Endothelial cell (in vitro differentiated cells): ENCODE results near the gene APCDD1. TPM values are rescaled to one million over a fixed set of nuclear protein-coding genes. Genes with fewer than 3 reads are reported as not detected.

Experiments
- DNase-seq: peaks from one replicate; pipeline ENCODE4 v3.0.0; 2021; ENCODE audit warnings: low spot score
- H3K27ac Mint-ChIP-seq: one replicate; pipeline ENCODE4 v1.8.0; 2021; ENCODE audit warnings: mixed read lengths, inconsistent platforms; ENCODE audit not compliant: unreplicated experiment
- H3K27me3 Mint-ChIP-seq: one replicate; pipeline ENCODE4 v1.8.0; 2021; ENCODE audit warnings: mild to moderate bottlenecking, moderate library complexity, mixed read lengths, inconsistent platforms; ENCODE audit not compliant: unreplicated experiment
- H3K36me3 Mint-ChIP-seq: one replicate; pipeline ENCODE4 v1.8.0; 2021; ENCODE audit warnings: mild to moderate bottlenecking, low read depth, mixed read lengths, inconsistent platforms; ENCODE audit not compliant: unreplicated experiment
- H3K4me1 Mint-ChIP-seq: one replicate; pipeline ENCODE4 v1.8.0; 2021; ENCODE audit warnings: mild to moderate bottlenecking, mixed read lengths, inconsistent platforms; ENCODE audit not compliant: unreplicated experiment
- H3K4me3 Mint-ChIP-seq: one replicate; pipeline ENCODE4 v1.8.0; 2021; ENCODE audit warnings: mild to moderate bottlenecking, mixed read lengths, inconsistent platforms; ENCODE audit not compliant: unreplicated experiment
- H3K9me3 Mint-ChIP-seq: one replicate; pipeline ENCODE4 v1.8.0; 2021; ENCODE audit warnings: mixed read lengths, inconsistent platforms; ENCODE audit not compliant: unreplicated experiment
- total RNA-seq: library from RNA; stranded (reverse); fragmentation: NEBNext Ultra II Directional; extraction: Animal tissue kit (Norgen Biotek cat#: 25700); gene quantifications from one replicate; pipeline ENCODE4 v1.2.1, GENCODE V29; 2021; ENCODE audit not compliant: unreplicated experiment
- TF ChIP-seq, protein P1 (sequence below): fragments of 200-600 bp; sonication (generic); IDR thresholded peaks from one replicate; pipeline ENCODE4 v1.5.0; 2021; ENCODE audit warnings: antibody characterized with exemption; ENCODE audit not compliant: unreplicated experiment

The APCDD1 gene
- total RNA-seq, 1 donor from 2014 or later: 3.1 TPM

DNA sequence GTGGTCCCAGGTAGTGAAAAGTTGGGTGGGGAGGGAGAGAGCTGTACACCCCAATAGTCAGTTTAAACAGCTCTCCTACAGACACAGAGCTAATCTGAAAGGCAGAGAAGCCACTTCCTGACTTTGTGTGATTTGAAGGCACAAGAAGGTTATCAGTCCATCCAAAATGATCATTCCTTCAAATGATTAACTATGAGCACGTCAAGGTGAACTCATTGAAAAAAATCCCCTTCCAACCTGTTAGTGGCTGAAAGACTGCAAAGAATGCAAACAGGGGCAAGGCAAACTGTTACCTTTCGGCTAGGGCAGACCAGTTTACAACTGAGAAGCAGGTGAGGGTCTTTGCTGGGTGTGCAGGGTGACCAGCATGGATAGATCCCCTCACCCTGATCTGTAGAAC lies 22.8 kb upstream of the APCDD1 start:
- TF ChIP-seq, protein P1, sequence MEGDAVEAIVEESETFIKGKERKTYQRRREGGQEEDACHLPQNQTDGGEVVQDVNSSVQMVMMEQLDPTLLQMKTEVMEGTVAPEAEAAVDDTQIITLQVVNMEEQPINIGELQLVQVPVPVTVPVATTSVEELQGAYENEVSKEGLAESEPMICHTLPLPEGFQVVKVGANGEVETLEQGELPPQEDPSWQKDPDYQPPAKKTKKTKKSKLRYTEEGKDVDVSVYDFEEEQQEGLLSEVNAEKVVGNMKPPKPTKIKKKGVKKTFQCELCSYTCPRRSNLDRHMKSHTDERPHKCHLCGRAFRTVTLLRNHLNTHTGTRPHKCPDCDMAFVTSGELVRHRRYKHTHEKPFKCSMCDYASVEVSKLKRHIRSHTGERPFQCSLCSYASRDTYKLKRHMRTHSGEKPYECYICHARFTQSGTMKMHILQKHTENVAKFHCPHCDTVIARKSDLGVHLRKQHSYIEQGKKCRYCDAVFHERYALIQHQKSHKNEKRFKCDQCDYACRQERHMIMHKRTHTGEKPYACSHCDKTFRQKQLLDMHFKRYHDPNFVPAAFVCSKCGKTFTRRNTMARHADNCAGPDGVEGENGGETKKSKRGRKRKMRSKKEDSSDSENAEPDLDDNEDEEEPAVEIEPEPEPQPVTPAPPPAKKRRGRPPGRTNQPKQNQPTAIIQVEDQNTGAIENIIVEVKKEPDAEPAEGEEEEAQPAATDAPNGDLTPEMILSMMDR: no peak
- Mint-ChIP-seq H3K27me3 (no peaks in the 10 kb centered on the region), H3K27ac (no peak overlapping the region), H3K4me3 (no peak overlapping the region), H3K9me3 (no peaks in the 10 kb centered on the region), H3K36me3 (no peaks in the 10 kb centered on the region), H3K4me1 (no peaks in the 10 kb centered on the region)
- DNase-seq: no peak

GRCh38 chr18:10432781-10433180 lies 21.7 kb upstream of the APCDD1 start:
- H3K36me3 Mint-ChIP-seq: no peaks in the 10 kb centered on the region
- H3K27me3 Mint-ChIP-seq: no peaks in the 10 kb centered on the region

DNA sequence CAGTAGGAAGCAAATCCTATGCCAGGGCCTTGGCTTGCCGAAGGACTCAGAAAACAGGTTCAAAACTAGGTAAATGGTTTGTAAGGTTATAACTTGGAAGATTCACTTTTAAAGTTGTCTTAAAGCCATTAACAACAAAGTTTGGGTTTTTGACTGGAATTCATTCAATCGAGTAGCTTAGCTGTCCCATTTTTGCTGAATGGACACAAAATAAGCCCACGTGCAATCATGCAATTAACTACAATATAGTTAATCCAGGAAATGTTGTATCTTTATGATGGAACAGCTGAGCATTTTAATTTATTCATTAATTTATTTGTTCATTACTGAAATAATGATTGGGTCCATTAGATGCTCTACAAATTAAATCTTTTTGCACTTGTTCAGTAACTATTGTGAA lies 18.3 kb upstream of the APCDD1 start:
- TF ChIP-seq, protein P1: no peak
- Mint-ChIP-seq H3K36me3 (no peaks in the 10 kb centered on the region), H3K4me1 (no peaks in the 10 kb centered on the region)

More at GRCh38 chr18:10432781-10433180, 21.7 kb upstream of the APCDD1 start:
- H3K4me1 Mint-ChIP-seq: no peaks in the 10 kb centered on the region
- H3K9me3 Mint-ChIP-seq: no peaks in the 10 kb centered on the region
- no peak overlapping the region for H3K27ac Mint-ChIP-seq
- no peak overlapping the region for H3K4me3 Mint-ChIP-seq
- TF ChIP-seq, protein P1: no peak
- DNase-seq: no peak

GRCh38 chr18:10437837-10438236 lies 16.6 kb upstream of the APCDD1 start:
- Mint-ChIP-seq H3K9me3 (no peaks in the 10 kb centered on the region), H3K4me1 (no peaks in the 10 kb centered on the region), H3K36me3 (no peaks in the 10 kb centered on the region), H3K27me3 (peaks cover 1% of the 10 kb centered on the region), H3K27ac (no peak overlapping the region), H3K4me3 (no peak overlapping the region)
- TF ChIP-seq, protein P1: no peak
- DNase-seq: no peak

More for the DNA sequence above, 18.3 kb upstream of the APCDD1 start:
- Mint-ChIP-seq H3K9me3 (no peaks in the 10 kb centered on the region), H3K27ac (no peak overlapping the region), H3K4me3 (no peak overlapping the region), H3K27me3 (peaks cover 1% of the 10 kb centered on the region)
- no peak for DNase-seq

DNA sequence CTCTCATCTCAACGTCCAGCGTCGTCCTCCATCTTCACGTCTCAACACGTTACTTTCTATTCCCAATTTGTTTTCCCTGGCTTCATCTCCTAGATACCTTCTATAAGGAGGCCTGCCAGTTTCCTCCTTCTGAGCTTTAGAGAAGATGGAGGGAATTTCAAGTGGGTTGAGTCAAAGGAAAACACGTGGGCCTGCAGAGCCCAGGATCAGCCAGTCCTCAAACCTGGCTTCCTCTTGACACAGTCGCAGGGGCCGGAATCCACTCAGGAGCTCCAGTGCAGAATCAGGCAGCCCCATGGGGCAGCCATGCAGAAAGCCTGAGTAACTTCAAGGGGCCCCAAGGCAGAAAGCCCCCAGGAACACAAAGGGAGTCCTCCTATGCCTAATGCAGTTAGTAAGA lies 14.5 kb upstream of the APCDD1 start:
- H3K27ac Mint-ChIP-seq: no peak overlapping the region
- no peak overlapping the region for H3K4me3 Mint-ChIP-seq
- TF ChIP-seq, protein P1: no peak
- H3K9me3 Mint-ChIP-seq: no peaks in the 10 kb centered on the region
- H3K36me3 Mint-ChIP-seq: no peaks in the 10 kb centered on the region
- H3K27me3 Mint-ChIP-seq: peaks cover 1% of the 10 kb centered on the region
- no peaks in the 10 kb centered on the region for H3K4me1 Mint-ChIP-seq
- DNase-seq: no peak
